Stomach (tissue), 4 donors: ENCODE results near the gene EAF1.

Source experiments
- EP300 ChIP-seq: sonication (generic); formaldehyde crosslinking; IDR thresholded peaks from one replicate; pipeline ENCODE4 v1.6.1; 2017; ENCODE audit warnings: antibody characterized with exemption
- POLR2A ChIP-seq, 4 donors: fragments of 450-650 bp; IDR thresholded peaks; one replicate each; pipeline ENCODE4 v1.6.1; 2016; ENCODE audit warnings: antibody characterized with exemption in 4 of 4, control low read depth in 2 of 4, mild to moderate bottlenecking in 1 of 4, moderate library complexity in 1 of 4
- POLR2AphosphoS5 ChIP-seq, 3 donors: sonication (generic); formaldehyde crosslinking; IDR thresholded peaks; one replicate each; pipeline ENCODE4 v1.6.1; 2016; ENCODE audit warnings: antibody characterized with exemption in 3 of 3
- TF ChIP-seq, protein P1 (sequence below), 7 experiments: fragments of 450-650 bp in 4 of 7; fragments of 200-600 bp in 3 of 7; sonication (generic) in 3 of 7; IDR thresholded peaks; one replicate each; pipeline ENCODE4 v1.5.1; 2016 to 2019; ENCODE audit warnings: antibody characterized with exemption in 7 of 7, control low read depth in 2 of 7, mild to moderate bottlenecking in 1 of 7

DNA sequence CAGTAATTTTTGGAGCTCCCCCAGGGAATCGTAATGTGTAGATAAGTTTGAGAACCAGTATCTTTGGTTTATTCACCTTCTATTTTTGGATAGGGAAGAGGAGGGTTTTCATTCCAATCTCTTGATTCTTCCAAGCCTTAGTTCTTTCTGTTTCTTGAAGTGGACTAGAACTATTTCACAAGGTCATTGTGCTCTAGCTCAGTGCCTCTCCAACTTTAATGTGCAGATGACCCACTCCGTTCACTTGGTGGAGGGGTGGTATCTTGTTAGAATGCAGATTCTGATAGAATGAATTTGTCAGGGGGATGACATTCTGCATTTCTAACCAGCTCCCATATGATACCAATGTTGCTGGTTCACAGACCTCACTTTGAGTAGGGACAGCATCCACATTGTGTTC, 58.6 kb downstream of the EAF1 start:
- TF ChIP-seq, protein P1, sequence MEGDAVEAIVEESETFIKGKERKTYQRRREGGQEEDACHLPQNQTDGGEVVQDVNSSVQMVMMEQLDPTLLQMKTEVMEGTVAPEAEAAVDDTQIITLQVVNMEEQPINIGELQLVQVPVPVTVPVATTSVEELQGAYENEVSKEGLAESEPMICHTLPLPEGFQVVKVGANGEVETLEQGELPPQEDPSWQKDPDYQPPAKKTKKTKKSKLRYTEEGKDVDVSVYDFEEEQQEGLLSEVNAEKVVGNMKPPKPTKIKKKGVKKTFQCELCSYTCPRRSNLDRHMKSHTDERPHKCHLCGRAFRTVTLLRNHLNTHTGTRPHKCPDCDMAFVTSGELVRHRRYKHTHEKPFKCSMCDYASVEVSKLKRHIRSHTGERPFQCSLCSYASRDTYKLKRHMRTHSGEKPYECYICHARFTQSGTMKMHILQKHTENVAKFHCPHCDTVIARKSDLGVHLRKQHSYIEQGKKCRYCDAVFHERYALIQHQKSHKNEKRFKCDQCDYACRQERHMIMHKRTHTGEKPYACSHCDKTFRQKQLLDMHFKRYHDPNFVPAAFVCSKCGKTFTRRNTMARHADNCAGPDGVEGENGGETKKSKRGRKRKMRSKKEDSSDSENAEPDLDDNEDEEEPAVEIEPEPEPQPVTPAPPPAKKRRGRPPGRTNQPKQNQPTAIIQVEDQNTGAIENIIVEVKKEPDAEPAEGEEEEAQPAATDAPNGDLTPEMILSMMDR (IDR thresholded peaks at IDR 0.05) = no peak
- TF ChIP-seq EP300 = no peak
- no peak for TF ChIP-seq POLR2A (IDR thresholded peaks at IDR 0.05)
- no peak for TF ChIP-seq POLR2AphosphoS5 (IDR thresholded peaks at IDR 0.05)
